HG02763 (cell line): Measurements from ENCODE around the gene OR2L13.
"Not testable (repeated sequence)": the region's sequence is repeated elsewhere in the genome, so short reads cannot be mapped to it uniquely, and the experiment has no call there.

ENCODE experiments used
- ATAC-seq: cut with Tn5 transposase; IDR thresholded peaks from one replicate; pipeline ENCODE4 v1.9.1; 2021; ENCODE audit warnings: mild to moderate bottlenecking, moderate library complexity; ENCODE audit not compliant: unreplicated experiment

The OR2L13 gene, protein sequence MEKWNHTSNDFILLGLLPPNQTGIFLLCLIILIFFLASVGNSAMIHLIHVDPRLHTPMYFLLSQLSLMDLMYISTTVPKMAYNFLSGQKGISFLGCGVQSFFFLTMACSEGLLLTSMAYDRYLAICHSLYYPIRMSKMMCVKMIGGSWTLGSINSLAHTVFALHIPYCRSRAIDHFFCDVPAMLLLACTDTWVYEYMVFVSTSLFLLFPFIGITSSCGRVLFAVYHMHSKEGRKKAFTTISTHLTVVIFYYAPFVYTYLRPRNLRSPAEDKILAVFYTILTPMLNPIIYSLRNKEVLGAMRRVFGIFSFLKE

DNA sequence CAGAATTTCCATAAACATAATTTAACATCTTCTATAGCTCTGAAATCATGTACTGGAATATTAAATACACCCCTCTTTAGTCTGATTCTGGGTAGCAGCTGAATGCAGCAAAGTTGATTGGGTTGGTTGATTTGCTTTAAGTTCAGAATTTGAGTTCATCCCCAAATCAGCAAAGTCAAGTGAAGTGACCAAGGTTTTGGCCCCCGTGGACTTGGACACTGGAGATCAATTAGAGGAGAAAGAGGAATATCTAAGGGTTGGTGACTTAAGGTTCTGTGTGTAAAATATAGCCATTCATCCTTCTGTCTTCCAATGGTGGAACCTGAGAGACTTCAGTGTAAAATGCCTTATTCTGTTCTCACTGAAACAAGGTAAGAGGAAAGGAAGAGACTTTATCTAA lies at the start of gene OR2L13:
TSS of gene OR2L13 (plus strand) at position 301 of the 400 bp plus-strand sequence. CDS start 4,192 bp downstream, outside the sequence.
- no peak for ATAC-seq

DNA sequence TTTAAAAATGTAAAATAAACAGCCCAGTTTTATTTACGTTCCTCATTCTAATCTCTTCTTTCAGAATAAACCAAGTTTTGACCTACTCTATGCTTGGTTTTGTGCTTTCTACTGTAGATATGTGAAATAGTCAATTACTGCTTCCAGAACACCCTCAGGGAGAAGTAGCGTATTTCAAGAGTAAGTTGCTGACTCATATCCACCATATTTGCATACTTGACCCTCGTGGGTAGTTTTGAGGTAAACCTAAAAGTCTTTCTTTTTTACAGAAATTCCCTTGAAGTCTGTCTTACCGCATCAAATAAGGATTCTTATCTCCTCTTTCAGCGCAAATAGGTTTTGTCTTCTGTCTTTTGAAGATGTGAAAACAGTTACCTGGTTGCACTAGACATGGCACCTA lies 49.8 kb upstream of the OR2L13 start:
- no peak for ATAC-seq

DNA sequence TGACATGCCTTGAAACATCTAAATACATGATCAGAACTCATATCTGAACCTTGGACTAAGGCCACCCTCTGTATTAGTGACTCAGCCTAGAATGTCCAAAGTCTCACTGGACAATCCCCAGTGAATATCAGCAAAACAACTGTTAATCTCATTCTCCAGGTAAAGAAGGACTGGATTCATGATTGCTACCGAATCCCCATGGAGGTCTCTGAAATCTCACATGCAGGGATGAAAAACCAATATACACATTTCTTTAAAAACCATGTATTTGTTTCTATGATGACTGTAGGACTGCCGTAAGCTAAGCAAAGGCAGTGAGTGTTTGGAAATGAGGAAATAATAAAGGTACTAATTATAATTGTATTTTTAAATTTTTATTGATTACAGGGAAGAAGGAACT lies 48.4 kb upstream of the OR2L13 start, which contains the start of gene OR2L3:
TSS of gene OR2L3 (plus strand) at position 301 of the 400 bp plus-strand sequence. CDS start 13,846 bp downstream, outside the sequence.
- ATAC-seq, result no peak

DNA sequence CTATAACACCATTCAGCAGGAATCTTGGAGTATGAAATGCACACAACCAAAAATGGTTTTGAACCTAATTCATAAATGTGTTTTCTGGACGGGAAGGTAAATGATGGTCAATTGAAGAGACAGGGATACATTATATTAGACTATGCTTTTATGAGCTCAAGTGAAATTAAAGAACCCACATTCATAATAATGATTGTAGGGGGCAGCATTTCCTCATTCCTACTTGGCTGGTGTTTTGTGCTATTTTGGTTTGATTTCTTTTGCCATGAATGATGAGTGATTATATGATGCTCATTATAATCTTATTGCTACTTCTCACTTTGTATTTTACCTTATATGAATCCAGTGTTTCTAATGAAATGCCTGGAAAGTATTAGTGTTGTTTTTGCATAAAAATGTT lies 48.0 kb upstream of the OR2L13 start:
- ATAC-seq, result no peak

DNA sequence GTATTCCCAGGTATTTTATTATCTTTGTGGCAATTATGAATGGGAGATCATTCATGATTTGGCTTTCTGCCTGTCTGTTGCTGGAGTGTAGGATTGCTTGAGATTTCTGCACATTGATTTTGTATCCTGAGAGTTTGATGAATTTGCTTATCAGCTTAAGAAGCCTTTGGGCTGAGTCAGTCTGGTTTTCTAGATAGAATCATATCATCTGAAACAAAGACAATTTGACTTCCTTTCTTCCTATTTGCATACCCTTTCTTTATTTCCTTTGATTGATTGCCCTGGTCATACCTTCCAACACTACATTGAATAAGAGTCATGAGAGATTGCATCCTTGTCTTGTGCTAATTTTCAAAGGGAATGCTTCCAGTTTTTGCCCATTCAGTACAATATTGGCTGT lies 40.3 kb upstream of the OR2L13 start:
- no peak for ATAC-seq

DNA sequence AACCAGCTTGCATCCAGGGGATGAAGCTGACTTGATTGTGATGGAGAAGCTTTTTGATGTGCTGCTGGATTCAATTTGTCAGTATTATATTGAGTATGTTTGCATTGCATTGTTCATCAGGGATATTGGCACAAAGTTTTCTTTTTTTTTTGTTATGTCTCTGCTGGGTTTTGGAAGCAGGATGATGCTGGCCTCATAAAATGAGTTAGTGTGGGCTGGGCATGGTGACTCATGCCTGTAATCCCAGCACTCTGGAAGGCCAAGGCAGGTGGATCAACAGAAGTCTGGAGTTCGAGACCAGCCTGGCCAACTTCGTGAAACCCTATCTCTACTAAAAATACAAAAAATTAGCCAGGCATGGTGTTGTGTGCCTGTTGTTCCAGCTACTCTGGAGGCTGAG lies 39.7 kb upstream of the OR2L13 start:
- no peak for ATAC-seq

DNA sequence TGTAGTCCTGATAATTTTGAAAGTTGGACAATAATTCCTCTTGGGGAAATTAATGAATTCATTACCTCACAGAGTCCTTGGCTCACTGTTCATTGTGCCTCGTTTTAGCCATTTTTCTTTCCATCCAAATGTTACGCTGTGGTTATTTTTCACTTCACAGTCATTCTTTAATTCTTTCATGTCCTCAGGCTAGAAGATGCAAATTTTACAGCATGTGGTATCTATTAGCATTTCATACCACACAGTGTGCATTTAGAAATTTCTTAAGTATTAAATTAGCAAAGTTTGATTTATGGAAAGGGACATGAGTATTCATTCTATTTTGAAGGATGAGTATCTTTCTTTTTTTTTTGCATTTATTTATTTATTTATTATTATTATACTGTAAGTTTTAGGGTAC lies 29.9 kb upstream of the OR2L13 start:
- ATAC-seq, result no peak

DNA sequence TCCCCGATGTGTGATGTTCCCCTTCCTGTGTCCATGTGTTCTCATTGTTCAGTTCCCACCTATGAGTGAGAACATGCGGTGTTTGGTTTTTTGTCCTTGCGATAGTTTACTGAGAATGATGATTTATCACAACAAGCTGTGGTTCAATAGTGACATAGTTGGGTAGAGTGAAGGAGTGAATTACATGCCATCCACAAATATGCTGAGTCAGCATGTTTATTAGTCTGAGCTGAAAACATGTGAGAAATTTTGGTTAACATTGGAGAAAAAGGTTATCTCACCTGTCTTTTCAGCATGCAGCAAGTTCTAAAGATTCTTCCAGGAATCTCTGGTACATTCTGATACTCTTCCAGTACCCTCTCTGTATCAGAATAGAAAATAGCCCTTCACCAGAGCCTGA lies 29.4 kb upstream of the OR2L13 start:
- no peak for ATAC-seq

DNA sequence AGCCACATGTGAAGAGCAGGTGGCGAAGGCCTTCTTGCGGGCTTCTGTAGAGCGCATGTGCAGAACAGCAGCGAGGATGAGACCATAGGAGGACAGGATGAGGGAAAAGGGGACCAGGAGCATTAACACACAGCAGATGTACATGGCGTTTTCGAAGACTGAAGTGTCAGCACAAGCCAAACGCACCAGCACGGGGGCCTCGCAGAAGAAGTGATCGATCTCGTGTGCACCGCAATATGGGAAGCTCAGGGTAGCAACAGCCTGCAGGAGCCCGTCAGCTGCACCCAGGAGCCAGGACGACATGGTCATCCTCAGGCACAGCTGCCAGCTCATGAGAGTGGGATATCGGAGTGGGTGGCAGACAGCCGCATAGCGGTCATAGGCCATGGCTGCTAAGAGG lies 11.1 kb upstream of the OR2L13 start:
- not testable (repeated sequence) for ATAC-seq

DNA sequence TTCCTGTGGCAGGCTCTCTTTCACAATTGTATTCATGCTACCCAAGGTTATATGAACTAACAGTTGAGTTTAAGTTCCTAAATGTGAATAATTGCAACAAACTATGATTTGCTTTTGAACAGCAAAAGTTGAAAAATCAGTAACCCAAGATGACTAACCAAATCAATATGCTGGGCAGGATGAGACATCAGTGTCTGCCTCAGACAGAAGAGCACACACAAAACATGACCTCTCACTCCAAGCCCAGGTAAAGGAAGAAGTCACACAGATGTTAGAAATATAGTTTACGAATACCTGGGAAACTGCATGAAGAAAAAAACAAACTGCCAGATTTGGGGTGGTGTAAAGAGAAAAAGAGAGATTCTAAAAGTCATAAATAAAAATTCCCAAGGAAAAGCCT lies 3.5 kb downstream of the OR2L13 start:
- no peak for ATAC-seq

DNA sequence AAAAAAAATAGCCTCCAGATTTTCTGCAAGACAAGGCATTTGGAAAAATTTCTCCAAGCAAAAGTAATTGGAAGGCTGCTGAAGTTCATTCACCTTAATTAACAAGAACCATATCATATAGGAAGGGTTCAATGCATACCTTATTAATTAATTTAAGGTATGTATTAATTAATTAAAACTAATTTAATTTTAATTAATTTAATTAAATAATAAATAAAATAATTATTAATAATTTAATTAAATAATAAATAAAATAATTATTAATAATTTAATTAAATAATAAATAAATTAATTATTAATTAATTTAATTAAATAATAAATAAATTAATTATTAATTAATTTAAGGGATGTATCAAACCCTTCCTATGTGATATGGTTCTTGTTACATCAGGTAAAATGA lies 7.9 kb downstream of the OR2L13 start:
- ATAC-seq, result no peak

DNA sequence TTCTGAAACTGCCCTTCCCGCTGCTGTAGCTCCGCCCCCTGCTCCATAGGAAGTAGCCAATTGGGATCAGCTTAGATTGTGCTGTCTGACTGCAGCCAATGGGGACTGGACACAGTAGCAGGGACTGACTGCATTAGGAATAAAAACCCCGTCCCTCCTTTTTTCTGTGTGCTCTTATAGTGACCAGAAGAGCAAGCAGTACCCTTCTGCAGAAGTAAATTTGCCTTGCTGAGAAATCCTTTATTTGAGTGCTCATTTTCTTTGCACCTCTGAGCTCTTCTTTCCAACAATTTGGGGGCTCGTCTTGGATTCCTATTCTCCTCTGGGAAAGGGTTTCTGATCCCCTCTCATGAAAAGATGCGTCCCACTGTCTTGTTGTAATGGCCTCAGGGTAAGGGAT lies 16.2 kb downstream of the OR2L13 start:
- no peak for ATAC-seq

DNA sequence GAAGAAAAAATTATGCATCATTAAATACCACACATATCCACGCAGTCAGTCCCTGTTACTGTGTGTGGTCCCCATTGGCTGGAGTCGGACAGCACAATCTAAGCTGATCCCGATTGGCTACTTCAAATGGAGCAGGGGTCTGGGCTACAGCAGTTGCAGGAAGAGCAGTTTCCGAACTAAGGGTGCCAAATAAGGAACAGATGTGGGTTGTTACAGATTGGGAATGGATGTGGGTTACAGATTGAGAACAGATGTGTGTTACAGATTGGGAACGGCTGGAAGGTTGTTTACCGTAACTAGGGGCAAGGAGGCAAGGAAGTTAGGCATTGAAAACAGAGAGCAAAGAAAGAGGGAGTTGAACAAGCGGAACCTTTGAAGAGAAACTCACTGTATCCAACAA lies 19.9 kb downstream of the OR2L13 start:
- ATAC-seq, result no peak

DNA sequence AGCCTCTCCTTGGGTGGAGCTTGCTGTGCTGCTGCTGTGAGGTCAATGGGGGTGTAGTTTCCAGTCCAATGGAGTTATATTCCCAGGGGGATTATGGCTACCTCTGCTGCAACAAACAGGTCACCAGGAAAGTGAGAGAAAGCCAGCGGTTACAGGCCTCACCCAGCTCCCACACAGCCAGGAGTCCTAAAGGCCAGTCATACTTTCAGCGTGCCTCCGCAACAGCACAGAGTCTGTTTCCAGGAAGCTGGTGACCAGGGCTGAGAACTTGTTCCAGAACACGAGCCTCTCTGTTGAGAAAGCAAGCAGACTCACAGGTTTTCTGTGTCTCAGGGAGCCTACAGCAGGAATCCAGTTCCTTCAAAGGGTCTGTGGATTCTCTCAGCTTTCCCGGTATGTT lies 32.7 kb downstream of the OR2L13 start:
- no peak for ATAC-seq

DNA sequence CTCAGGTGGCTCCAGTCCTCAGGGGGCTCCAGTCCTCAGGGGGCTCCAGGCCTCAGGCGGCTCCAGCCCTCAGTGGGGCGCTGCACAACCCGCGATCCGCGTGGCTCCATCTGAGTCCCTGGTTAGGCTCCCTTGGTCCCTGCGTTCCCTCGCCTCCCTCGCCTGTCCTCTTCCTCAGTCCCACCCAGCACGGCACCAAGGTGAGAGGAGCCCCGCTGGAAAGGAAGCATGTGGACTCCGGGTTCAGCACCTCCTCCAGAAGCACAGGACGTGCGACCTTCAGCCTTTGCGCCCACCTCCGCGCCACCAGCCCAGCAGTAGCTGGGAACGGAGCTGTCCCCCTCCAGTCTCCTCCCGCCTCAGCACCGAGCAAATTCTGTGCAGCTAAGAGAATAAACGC lies 41.8 kb downstream of the OR2L13 start:
- ATAC-seq, result no peak

DNA sequence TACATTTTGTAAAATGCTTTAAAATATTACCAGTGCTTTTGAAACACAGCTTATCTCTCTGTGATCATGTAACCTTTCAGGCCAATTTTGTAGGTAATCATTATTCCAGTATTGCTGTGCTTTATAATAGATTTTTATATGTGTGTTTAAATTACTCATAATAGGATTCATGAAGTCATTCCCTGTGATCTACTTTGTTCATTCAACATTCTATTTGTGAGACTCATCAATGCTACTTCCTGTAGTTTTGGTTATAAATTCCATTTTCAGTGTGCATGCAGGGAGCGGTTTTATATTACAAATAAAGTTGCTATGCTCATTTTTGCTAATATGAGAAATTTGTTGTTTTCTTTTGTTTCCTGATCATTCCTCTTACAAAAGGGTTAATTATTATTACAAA lies 45.9 kb downstream of the OR2L13 start:
- ATAC-seq, result no peak

DNA sequence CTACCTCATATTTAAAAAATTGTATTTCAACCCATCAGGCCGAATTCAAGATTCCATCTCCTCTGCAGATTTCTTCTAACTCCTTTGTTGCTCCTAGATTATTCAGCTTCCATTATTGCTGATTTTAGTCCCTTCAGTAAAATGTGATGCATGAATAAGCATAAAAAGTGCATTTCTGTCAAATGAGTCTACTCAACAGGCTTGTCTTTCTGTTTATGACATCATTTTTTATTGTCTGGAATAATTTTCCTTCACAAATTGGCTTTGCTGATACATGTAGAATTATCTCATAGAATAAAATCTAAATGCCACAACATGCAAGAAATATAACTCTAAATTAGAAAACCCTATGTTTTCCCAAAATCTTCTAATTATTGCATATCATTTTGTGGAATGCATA lies 48.3 kb downstream of the OR2L13 start:
- no peak for ATAC-seq

DNA sequence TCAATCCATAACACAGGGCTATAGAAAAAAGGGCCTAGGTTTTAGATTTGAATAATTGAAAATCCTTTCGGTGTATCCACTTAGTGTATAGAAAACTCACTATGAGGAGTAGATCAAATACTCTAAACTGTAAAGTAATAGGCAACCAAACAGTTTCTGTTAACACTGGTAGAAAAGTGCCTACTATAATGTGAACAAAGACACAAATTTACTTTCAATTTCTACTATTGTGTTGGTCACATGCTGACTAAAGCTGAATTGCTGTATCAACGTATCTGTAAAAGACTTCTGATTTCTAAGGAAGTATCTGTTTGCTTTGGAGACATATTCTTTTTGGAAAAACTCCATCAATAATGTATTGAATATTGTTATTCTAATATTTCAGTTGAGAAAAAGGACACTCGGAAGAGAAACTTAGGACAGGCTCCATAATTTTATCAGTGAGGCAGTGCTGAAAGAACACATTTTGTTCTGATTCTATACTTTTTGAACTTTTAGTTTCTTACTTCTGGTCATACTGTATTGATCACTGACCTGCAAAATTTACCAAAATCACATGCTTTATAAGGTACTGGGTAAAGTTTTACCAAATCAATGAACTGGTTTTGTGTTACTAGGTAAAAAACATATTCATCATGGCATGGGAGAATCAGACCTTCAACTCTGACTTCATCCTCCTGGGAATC lies 49.7 kb downstream of the OR2L13 start, which contains the start of gene OR2M5:
TSS of gene OR2M5 (plus strand) at position 636 of the 686 bp plus-strand sequence. CDS start at position 636, 0 bp downstream.
- ATAC-seq, result no peak
